ENCODE measurements around the gene DEFB127. TPM values are rescaled to one million over a fixed set of nuclear protein-coding genes. Genes with fewer than 3 reads are reported as not detected.

DEFB127 gene
- total and polyA plus RNA-seq, 4 donors = not detected

Other genes with a start within 250 kb of the DEFB127 start
- gene DEFB125, start 69.8 kb upstream of the DEFB127 start, total RNA-seq = not detected
- not detected for gene DEFB125, start 69.8 kb upstream of the DEFB127 start, polyA plus RNA-seq
- gene DEFB126, start 14.9 kb upstream of the DEFB127 start, total RNA-seq = not detected
- not detected for gene DEFB126, start 14.9 kb upstream of the DEFB127 start, polyA plus RNA-seq
- not detected for gene DEFB128, start 32.3 kb downstream of the DEFB127 start, total RNA-seq
- not detected for gene DEFB128, start 32.3 kb downstream of the DEFB127 start, polyA plus RNA-seq
- gene DEFB129, start 69.8 kb downstream of the DEFB127 start, total RNA-seq = not detected
- gene DEFB129, start 69.8 kb downstream of the DEFB127 start, polyA plus RNA-seq = not detected
- not detected for gene DEFB132, start 100.3 kb downstream of the DEFB127 start, total RNA-seq
- gene DEFB132, start 100.3 kb downstream of the DEFB127 start, polyA plus RNA-seq = not detected
- gene C20orf96, start 133.3 kb downstream of the DEFB127 start, total RNA-seq = 10 to 100 TPM; 14.4 to 22.4 TPM
- gene C20orf96, start 133.3 kb downstream of the DEFB127 start, polyA plus RNA-seq = 1 to 10 TPM; 5.2 to 6.6 TPM
- 10 to 100 TPM; 15.3 to 27.8 TPM for gene ZCCHC3, start 140.1 kb downstream of the DEFB127 start, total RNA-seq
- 10 to 100 TPM; 10.4 to 12.0 TPM for gene ZCCHC3, start 140.1 kb downstream of the DEFB127 start, polyA plus RNA-seq
- 10 to 100 TPM in 1 of 2 donors, 1 to 10 TPM in 1; 6.8 to 15.9 TPM for gene SOX12, start 168.1 kb downstream of the DEFB127 start, total RNA-seq
- 1 to 10 TPM; 2.7 to 4.1 TPM for gene SOX12, start 168.1 kb downstream of the DEFB127 start, polyA plus RNA-seq
- gene NRSN2, start 189.7 kb downstream of the DEFB127 start, total RNA-seq = 10 to 100 TPM; 15.3 to 43.7 TPM
- gene NRSN2, start 189.7 kb downstream of the DEFB127 start, polyA plus RNA-seq = 10 to 100 TPM; 22.5 to 34.7 TPM
- 10 to 100 TPM in 1 of 2 donors, 1 to 10 TPM in 1; 7.6 to 39.4 TPM for gene TRIB3, start 223.3 kb downstream of the DEFB127 start, total RNA-seq
- 10 to 100 TPM; 29.9 to 36.5 TPM for gene TRIB3, start 223.3 kb downstream of the DEFB127 start, polyA plus RNA-seq